Fibroblast of skin of scalp (primary cell): ENCODE measurements around the gene ANKS1B.
A peak's percentile ranks its signal among the peaks of the same experiment; 100 is the strongest.

ENCODE experiments used
- DNase-seq: peaks from one replicate; pipeline ENCODE4 v3.0.0-alpha.2; 2013

ANKS1B gene

DNA sequence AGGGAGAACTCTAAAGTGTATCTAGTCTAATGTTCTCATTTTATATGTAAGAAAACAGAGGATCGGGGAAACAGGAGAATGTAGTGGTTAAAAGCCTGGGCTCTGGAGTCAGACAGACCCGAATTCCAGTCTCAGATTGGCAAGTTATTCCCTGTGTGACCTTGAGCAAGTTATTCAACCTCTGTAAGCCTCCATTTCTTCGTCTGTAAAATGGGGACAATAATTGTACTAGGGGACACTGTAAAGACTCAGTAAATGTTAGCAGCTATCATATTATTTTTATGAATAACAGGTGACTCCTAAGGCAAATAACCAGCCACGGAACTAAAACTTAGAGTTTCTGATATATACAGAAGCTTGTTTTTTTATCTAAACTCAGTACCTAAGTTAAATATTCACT lies 1187.5 kb downstream of the ANKS1B start:
- DNase-seq, result no peak

DNA sequence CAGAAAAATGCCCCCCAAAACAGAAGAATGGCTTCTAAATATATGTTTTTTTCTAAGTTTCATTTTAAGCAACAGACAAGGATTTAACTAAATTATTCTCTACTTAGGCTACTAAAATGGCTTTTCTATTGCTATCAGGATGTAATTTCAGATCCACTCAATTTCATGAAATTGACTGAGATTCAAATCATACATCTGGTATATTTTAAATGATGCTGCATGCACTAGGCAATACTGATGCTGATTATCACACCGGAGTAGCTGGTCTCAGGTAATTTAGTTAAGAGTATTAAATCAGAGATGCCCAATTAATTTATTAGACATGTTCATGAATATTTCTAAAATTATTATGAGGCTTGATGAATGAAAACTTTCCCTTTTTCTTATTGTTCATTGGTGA lies 1188.0 kb downstream of the ANKS1B start:
- DNase-seq, result no peak

DNA sequence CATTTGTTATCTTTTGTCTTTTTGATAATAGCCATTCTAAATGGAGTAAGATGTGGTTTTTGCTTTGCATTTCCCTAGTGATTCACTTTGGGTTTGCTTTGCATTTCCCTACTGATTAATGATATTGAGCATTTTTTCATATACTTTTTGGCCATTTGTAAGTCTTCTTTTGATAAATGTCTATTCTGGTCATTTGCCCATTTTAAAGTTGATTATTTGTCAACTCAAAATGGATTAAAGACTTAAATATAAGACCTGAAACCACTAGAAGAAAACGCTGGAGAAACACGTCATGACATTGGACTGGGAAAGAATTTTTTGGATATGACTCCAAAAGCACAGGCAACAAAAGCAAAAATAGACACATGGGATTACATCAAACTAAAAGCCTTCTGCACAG lies 1191.6 kb downstream of the ANKS1B start:
- no peak for DNase-seq

DNA sequence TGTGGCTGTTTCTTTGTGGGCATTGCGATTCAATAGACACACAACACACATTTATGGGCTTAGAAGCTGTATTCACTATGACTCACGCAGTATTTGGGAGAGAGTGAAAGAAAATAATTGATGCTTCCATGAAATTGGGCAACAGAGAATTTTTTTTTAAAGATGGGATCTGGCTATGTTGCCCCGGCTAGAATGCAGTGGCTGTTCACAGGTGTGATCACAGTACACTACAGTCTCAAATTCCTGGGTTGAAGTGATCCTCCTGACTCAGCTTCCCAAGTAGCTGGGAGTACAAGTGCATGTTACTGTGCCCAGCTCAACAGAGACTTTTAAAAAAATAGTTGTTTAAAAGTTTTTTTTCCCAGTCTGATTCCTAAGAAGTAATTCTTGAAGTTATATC lies 1193.3 kb downstream of the ANKS1B start:
- DNase-seq, result no peak

DNA sequence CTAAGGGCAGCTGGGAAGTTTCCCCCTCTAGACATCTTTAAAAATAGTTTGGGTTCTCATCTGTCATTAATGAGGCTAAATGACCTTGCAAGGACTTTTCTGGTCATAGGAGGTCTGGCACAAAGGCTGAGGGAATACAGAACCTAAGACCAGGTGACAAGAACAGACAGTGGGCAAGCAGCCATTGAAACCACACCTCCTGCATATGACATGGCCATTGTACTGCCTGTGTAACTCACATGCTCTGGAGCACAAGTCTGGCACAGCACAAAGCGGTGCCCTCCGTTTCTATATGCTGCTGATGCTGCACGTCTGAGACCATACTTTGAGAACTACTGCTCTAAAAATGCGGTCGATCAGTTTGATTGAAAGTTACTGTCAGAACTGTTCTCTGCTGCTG lies 1196.3 kb downstream of the ANKS1B start:
- DNase-seq, result no peak

DNA sequence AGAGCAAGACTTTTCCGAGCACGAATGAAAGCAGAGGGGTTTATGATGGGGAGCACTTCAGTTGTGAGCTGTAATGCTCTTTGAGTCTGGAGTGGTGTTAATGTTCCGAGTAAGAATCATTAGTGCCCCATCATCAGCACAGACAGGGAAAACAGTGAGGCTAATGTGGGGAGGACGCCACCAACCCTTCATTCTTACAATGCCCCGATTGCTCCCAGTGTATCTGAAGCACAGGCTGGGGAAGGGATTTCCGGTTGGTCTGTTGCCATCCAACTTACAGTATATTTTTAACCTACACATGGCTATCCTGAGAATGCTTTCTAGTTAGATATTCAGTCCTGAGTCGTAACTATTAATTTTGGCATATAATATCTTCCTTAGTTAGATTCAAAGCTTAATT lies 1198.1 kb downstream of the ANKS1B start:
- no peak for DNase-seq

DNA sequence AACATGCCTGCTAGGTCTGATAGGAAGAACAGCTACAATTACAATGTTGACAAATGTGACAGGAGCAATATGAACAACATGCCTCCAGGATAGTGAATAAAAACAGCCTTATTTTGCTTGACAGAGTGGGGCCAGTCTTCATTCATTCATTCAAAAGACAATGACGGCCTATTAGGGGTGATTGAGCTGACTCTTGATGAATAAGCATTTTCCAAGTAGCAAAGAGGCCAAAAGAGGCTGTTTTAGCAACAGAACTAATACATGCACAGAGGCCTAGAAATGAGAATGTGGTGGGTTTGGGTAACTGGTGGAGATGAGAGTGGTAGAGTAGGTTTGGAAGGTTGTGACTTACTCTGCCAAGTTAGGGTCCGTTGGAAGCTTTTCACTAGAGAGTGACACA lies 1201.3 kb downstream of the ANKS1B start:
- DNase-seq, result no peak

DNA sequence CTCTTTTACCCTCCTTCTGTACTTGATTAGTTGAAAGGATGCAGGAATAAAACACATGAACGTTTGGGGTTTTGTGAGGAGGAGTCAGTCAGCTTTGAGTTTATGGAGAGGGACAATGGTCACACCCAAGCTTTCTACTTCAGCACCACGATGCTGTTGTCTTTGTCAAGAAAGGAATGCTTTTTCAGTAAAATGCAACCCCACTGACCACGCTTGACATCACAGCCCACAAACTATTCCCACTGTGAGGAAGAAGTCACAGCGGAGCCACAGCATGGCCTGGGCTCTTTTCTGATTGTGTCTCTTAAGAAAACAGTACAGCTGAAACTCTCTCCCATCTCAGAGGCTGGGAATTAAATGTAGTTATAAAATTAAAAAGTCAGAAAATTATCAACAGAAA lies 1204.5 kb downstream of the ANKS1B start:
- peak; percentile 40 for DNase-seq

DNA sequence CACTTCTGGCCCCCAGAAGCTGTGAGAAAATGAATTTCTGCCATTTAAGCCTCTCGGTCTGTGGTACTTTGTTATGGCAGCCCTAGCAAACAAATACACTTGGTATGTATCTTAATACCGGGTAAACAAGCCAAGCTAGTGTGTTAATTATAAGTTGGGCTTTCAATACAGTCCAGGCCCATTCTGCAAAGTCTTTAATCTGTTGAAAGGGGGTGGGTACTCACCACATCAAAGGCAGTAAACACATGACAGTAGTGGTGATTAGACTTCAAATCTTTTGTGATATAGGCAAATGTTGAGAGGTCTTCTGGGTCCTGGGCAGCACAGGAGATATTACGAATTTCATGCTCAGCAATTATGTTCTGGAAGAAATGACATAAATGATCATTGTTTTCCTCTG lies 1211.9 kb downstream of the ANKS1B start:
- no peak for DNase-seq

DNA sequence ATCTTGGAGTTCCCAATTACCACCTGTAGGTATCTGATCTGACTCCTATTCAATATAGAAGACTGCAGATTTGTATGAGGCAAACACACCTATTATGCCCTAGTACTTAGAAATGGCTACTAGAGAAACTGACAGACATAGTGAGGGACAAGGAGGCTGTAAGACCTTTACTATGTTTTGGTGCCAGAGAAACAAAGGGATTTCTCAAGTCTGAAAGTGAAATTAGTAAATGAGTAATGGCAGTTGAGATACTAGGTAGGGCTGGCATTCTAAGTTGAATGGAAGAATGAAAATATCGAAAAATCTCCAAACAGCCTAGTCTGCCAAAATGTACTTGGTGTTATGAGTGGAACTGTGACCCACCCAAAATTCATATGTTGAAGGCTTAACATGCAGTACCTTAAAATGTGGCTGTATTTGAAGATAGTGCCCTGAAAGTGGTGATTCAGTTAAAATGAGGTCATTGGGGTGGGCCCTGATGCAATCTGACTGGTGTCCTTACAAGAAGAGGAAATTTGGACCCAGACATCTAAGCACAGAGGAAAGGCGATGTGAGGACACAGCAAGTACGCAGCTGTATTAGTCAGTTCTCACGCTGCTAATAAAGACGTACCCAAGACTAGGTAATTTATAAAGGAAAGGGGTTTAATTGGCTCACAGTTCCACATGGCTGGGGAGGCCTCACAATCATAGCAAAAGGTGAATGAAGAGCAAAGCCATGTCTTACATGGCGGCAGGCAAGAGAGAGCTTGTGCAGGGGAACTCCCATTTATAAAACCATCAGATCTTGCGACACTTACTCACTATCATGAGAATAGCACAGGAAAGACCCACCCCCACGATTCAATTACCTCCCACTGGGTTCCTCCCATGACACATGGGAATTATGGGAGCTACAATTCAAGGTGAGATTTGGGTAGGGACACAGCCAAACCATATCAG lies 1212.7 kb downstream of the ANKS1B start:
- no peak for DNase-seq

DNA sequence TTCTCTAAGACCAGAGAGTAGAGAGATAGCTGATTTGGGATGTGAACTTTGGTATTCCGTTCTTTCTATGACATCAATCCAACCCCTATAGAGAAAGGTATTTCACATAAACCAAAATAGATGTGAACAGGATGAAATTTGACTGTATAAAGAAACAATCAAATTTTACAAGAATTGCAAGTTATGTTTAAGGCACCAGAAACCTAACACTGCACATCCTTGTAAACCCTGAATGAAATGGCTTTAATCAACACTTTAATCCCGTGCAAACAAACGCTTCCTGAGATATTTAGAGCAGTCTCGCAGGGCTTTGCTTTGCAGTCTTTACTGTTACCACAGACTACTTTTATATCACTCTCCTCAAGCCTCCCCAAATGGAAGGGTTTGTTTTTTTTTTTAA lies 1214.5 kb downstream of the ANKS1B start:
- DNase-seq, result no peak

DNA sequence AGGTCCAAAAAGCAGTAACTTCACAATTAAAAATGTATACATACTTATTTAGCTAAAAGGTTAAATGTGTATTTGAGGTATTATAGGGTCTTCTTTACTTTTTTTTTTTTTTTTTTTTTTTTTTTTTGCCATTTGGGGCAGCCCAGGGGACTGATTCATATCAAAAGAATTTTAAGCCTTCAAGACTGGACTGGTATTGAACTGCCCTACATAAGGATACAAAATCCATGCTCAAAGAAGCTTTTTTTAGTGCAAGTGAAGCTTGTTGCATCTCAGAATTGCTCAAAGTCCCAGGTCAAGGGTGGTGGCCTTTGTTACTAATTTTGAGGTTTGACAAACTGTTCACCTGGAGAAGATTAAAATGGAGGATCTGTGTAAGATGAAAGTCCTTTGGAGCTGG lies 1215.7 kb downstream of the ANKS1B start:
- DNase-seq, result peak; percentile 26

DNA sequence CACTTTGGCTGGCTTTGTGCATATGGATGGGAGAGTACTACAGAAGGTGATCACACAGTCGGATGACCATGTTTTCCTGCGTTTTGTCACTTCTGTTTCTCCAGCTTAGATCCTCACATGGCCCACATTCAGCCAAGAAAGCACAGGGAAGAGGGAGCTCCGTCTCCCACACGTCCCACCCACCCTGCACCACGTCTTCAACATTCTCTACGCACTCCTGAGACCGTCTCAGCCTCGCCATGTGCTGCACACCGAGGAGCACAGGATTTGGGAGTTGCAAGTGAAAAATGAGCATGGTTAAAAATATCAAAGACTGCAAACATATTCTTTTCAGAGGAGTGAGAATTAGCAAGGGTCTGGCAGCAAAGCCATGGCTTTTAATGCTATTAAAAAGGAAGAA lies 1217.5 kb downstream of the ANKS1B start:
- DNase-seq, result no peak

DNA sequence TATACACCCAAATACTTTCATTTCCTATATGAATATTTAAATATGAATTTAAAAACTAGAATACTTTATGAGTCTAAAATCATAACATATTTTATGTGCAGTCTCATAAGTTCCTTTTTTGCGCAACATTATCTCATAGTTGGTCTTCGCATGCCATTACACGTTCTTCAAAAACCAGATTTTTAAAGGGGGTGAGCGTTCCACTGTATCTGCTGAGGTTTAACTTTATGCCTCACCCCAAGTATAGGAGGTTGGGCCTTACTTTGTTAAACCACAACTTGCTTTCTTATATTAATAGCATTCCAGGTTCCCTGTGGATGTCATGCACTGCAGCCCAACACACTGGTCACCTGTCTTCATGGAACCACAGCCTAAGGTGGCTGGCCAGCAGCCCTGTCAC lies 1221.1 kb downstream of the ANKS1B start:
- DNase-seq, result no peak

DNA sequence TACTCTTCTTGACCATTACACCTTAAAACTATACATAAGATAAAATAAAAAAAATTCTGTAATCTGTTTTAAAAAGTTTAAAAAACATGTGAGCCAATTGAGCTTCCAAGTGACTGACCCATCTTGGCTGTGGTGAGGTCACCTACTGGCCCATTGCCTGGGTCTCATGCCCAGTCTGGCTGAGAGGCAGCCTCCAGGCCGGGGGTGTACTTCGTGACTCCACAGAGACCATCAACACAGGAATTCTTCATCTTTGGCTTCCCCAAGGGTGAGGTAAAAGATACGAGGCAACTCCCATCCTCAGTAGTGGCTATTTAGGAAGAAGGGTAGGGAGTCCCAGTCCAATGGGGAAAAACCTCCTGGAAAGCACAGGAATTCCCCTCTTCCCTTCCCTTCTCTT lies 1226.4 kb downstream of the ANKS1B start:
- peak; percentile 34 for DNase-seq

DNA sequence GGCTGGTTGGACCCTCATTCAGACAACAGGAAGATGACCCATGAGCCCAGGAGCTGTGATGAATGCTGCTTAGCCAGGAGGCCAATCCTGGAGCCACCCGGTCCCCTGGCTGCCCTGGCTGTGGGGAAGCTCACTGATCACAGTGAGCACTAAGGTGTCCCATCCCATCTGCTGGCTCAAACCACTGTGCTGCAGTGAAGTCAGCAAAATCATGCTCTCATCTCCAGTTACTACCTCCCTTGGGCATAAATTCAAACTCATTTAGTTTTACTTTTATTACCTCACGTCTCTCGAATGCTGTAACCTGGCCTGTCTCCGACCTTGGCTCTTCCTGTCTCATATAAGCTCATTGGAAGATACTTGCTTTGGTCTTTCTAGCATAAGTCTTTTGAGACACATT lies 1227.3 kb downstream of the ANKS1B start:
- DNase-seq, result no peak

DNA sequence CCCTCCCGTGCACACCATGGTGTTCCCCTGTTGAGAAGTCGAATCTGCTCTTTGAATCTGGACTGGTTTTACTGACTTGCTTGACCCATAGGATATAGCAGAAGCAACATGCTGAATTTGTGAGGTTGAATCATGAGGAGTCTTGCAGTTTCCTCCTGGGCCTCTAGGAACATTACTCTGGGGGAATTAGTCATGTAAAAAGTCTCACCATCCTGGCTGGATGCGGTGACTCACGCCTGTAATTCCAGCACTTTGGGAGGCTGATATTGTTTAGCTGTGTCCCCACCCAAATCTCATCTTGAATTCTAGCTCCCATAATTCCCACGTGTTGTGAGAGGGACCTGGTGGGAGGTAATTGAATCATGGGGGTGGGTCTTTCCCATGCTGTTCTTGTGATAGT lies 1228.9 kb downstream of the ANKS1B start:
- peak; percentile 81 for DNase-seq

DNA sequence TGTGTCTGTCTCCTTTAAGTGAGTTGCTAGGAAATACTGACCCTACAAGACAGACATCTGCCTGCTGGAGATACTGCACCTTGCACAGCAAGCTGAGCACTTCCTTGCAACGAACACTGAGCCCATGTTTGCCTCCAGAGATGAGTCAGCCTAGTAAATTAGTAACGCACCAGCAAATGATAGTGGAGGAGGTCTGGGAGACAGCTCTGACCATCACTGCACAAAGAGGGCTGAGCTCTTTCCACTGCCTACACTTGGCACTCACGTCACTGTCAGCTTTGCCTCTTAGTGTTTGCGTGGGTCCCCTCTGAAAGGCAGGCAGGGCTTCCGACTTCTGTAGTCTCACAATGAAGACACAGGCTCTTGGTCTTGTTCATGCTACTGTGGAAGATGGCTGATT lies 1230.6 kb downstream of the ANKS1B start:
- peak; percentile 49 for DNase-seq

DNA sequence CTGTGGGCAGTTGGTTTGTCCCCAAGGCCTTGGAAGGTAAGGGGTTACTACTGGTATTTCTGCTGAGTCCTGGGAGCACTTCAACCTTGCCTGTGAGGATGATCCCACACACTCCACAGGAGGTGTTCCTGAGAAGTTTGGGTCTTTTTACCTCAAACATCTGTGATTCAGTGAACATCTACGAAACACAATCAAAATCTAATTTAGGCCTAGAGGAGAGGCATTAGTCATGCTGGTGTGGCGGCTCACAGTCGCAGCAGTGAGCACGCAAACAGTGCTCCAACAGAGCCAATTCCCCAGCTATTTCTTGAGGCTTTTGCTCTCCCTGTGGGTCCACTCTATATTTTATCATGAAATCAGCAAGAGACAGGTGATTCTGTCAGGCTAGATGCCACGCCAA lies 1232.0 kb downstream of the ANKS1B start:
- DNase-seq, result peak; percentile 77

DNA sequence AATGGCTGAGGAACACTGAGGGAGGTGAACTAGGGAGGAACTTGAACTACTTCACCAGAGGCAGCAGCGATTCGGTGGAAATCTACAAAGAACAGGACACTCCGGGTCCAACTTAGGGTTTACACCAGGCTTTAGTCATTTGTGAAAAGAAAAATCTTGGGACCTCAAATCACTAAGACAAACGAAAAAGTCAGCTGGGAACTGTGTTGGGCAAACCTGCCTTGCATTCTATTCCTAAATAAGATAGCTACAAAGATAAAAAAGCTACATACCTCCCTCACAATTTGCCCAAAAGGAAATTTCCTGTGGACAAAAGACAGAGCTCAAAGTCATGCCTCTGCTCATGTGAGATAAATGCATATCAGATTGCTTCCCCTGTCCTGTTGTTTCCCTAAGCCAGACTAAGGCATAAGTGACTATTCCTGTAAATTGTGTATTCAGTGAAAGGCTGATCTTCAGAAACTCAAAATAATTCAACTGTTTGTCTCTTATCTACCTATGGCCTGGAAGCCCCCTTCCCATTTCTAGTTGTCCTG lies 1233.1 kb downstream of the ANKS1B start:
- DNase-seq, result no peak

DNA sequence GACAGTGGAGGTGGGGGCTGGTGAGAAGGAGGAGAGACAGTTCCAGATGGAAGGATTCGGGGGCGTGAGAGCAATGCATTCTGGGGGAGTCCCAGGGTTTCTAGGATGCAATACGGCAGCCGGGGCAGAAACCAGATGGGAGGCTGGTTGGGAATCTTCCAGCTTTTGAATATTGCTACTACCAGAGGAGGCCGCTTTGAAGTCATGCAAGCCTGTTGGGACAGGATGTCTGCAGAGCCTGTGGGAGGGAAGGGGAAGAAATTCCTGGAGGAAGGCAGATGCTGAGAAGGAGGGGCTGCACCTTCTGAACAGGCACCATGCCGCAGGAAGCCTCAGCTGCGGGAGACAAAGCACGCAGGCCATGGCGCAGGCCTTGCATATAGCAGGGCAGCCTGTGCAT lies 1234.2 kb downstream of the ANKS1B start:
- DNase-seq, result peak; percentile 67

DNA sequence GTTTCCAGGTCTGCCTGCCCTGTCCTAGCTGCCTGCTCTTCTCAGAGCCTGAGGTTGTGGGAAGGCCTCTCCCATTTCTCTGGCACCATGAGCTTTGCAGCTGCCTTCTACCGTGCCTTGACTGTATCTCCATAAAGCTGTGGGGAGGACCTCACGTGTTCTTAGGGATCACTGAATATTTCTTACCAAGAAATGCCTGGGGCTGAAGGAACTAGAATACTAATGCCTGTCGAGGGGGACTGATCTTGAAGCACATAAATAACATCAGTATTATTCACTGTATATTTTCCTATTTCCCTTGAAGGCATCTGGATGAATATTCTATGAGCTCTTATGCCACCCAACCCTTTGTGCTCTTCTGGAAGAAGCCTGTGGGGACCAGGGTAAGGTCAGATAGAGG lies 1236.3 kb downstream of the ANKS1B start:
- no peak for DNase-seq

DNA sequence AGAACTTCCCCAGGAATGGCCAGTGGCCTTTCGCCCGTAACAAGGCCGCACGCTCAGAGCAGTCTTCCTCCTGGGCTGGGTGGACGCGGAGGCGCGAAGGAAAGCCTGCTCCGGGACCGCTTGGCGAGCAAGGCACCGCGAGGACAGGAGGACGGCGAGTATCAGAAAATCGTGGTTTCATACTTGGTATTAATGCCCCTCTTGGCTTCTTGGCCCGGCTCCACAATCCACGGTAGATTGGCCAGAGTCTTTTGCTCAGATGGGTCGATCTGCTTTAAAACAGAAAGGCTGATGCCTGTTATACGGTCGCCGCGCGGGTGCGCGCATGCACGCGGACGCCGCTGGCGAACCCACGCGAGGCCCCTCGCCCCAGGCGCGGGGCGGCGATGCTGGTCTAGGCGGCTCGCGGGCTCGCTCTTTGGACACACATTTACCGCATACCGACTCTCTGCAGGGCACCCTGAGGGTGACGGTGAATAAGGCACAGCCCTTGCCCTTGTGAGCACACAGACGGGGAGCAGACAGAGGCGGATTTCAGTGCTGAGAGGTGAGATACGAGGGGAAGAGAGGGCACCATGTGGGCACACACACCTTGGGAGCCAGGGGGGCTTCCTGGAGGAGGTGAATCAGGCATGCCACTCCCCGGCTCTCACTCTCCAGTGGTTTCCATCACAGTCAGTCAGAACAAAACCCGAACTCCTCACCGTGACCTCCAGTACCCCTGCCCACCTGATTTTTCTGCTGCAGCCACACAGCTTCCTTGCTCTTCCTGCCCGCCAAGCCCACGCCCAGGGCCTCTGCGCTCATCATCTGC lies 1239.0 kb downstream of the ANKS1B start:
- no peak for DNase-seq

DNA sequence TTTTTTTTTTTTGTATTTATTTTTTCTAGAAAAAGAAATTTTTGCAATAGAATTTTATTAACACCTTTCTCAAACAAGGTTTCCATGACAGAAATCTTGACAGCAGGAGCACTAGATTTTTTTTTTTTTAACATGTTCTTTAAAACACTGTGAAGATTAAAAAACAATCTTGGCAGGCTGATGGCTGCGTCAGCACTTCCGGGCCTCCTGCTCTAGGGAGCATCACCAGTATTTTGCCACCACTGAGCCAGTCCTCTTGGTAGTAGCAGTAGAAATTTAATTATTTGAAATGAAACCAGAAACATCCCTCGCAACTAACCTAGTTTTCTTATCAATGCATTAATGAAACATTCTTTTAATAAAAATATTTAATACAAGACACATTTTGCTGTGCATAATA lies 1240.1 kb downstream of the ANKS1B start:
- no peak for DNase-seq
